Colon (tissue), 2 donors: ENCODE results near the gene ZC3H7B.
A peak's percentile ranks its signal among the peaks of the same experiment; 100 is the strongest.
"Not testable (repeated sequence)": the region's sequence is repeated elsewhere in the genome, so short reads cannot be mapped to it uniquely, and the experiment has no call there.

Experiments
- FAIRE-seq: peaks from 2 replicates; lab custom pipeline; 2012; peaks lifted over from hg19 to GRCh38; lab: Jason Lieb, UNC
- donor health status: control.
- donor health status: control.

The ZC3H7B gene

GRCh38 chr22:41285820-41286638, 15.3 kb upstream of the ZC3H7B start, which contains the start of gene RANGAP1:
Gene RANGAP1, minus strand, starts transcription at chr22:41286187. Its CDS starts 5,143 bp downstream, at chr22:41281044.
- peak; percentile 75 for FAIRE-seq

DNA sequence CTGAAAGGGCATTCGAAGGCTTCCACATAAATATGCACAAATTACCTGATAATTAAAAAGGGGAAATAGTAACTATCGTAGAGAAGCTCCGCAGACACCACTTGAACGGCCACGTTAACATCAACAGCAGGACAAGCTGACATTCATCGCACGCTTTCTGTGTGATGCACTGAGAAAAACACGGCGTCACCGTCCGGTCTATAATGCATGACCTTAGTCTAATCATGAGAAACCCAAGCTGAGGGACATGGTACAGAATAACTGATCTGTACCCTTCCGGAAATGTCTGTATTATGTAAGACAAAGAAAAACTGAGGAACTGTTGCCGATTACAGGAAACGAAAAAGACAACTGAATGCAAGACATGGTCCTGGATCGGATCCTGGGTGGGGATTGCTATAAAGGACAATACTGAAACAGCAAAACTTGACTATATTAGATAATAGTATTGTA, 14.7 kb upstream of the ZC3H7B start:
- no peak for FAIRE-seq

GRCh38 chr22:41288245-41288946, 12.9 kb upstream of the ZC3H7B start:
- FAIRE-seq: no peak

DNA sequence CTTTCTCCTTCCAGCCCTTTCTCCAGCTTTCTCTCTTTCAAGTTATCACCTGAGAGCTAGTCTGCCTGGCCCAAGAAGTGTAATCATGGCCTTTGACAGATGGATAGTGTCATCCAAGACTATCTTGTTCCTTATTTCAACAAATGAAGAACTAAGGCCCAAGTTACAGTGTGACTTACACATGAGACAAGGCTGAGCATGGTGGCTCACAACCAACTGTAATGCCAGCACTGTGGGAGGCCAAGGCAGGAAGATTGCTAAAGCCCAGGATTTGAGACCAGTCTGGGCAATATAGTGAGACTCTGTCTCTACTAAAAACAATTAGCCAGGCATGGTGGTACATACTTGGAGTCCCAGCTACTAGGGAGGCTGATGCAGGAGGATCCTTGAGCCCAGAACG, 11.7 kb upstream of the ZC3H7B start:
- FAIRE-seq: no peak

GRCh38 chr22:41290262-41291221, 10.8 kb upstream of the ZC3H7B start:
- FAIRE-seq: no peak

GRCh38 chr22:41294816-41295215, 6.5 kb upstream of the ZC3H7B start:
- FAIRE-seq: not testable (repeated sequence)

DNA sequence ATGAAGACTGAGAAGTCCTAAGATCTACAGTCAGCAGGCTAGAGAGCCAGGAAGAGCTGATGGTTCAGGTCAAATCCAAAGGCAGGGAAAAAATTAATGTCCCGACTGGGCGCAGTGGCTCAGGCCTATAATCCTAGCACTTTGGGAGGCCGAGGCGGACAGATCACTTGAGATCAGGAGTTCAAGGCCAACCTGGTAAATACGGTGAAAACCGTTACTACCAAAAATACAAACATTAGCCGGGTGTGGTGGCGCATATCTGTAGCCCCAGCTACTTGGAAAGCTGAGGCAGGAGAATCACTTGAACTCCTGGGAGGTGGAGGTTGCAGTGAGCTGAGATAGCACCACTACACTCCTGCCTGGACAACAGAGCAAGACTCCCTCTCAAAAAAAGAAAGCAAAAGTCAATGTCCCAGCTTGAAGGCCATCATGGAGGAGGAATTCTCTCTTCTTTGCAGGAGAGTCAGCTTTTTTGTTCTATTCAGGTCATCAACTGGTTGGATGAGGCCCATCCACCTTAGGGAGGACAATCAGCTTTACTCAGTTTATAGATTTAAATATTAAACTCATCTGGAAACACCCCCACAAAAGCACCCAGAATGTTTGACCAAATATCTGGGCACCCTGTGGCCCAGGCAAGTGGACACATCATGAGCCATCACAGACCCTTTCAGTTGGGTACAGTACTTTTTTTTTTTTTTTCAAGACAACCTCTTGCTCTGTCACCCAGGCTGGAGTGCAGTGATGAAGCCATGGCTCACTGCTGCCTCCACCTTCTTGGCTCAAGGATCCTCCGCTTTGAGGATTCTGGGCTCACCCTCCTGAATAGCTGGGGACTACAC, 4.3 kb upstream of the ZC3H7B start:
- FAIRE-seq: no peak

DNA sequence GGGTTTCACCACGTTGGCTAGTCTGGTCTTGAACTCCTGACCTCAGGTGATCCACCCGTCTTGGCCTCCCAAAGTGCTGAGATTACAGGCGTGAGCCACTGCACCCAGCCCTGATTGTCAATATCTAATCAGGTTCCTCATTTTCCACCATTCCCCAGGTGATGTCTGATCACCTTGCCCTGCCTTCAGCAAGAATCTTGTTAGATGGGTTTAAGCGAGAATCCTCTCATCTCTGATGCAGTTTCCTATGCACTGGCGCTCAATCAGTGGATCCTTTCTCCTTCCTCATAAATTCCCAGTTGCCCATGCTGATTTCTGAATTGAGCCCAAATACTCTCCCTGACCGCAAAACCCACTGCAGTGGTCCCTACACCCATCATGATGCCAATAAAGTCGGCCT, 664 bp upstream of the ZC3H7B start:
- FAIRE-seq: no peak

DNA sequence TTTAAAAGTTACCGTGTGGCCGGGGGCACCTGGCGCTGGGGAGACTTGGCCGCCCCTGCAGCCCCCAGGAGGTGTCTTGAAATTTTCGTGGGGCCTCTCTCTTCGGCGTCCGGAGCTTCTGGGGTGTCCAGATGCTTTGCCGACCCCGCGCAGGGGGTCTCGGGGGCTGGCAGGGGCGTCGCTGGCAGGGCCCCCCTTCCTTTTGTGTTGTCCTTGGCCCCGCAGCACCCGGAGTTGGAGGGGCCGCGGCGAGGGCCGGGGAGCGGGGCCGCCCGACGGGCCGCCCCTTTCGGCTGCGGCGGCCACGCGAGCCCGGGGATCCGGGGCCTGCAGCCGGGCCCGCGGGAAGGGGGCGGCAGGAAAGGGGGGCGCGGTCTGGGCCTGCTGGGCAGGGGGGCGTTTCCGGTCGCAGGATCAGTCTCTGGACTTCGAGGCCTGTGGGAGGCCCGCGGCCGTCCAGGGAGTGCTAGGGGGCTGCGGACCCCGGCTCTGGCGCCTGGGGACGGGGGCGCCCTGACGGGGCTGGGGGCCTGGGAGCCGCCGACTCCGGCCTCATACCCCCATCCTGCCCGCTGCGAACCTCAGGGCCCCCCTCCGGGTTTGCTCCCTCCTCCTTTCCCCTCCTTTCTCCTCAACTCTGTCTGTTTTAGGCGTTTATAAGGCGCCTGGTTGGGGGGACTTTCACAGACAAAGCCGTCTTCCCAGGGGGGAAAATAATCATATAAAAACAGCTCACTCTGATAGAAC, 869 bp downstream of the ZC3H7B start:
- no peak for FAIRE-seq

DNA sequence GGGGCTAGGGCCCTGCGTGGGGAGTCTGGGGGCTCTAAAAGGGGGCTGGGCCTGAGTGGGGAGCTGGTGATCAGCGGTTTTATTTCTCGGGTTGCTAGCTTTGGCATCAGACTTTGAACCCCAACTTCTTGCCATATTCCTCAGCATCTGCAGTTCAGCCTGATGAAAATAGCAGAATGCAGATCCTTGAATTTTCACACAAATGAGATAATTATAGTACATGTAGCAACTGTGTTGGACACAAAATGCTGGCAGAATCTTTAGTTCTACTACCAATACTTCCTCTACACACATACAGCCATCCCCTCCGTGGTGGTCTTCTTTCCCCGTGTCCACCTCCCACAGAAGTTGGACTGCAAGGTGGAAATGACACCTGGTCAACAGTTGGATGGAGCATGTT, 1.5 kb downstream of the ZC3H7B start:
- FAIRE-seq: no peak

DNA sequence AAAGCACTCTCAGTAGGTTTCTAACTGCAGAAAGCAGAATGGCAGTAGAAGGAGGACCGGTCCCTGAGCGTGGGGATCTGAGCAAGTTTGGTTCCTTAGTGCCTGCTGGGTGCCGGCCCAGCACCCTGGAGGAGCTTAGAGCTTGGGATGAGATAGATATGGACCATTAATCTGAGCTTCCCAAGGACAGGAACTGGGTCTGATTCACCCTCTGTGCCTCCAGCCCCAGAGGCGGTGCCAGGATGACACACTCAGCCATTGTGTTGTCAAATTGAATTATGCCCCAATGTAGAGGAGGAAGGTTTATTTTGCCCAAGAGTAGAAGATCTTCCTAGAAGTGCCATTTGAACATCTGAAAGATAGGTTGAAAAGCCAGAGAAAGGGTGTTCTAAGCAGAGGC, 4.3 kb downstream of the ZC3H7B start:
- FAIRE-seq: no peak

DNA sequence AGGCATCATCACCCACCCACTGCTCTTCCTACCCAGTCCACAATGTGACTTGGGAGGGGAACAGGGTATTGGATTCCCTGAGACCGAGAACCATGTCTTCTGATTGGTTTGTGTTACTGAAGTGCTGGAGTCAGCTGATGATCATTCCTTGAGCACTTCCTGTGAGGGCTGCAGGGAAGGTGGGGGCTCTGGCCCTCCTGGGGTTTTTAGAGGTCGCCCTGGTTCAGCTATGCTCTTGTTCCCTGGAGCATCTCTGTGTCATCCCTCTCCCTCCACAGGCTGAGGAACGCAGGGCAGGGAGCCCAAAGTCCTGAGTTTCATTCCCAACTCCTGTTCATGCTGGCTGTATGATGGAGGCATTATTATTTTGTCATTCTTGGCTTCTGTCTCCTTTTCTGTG, 6.7 kb downstream of the ZC3H7B start:
- FAIRE-seq: no peak

GRCh38 chr22:41308544-41308947, 7.2 kb downstream of the ZC3H7B start:
- FAIRE-seq: no peak

- no peak for FAIRE-seq
Measured at GRCh38 chr22:41310336-41310735, 9.0 kb downstream of the ZC3H7B start.

DNA sequence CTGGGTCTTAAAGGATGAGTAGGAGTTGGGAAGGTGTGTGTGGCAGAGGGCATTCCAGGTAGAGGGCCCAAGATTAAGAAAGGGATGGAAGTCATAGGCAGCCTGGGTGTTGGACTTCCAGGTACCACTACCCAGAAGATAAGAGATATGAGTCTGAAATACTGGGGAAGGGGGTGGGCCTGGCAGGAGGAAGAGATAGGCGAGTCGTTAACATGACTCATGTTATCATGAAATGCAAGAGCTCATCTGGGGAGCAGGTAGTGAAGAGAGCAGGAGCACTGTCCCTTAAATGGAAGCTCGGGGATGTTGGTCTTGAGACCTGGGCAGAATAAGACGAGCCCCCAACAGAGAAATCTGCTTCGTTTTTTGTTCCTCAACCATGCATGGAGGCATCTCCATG, 10.2 kb downstream of the ZC3H7B start:
- FAIRE-seq: no peak

GRCh38 chr22:41314821-41315220, 13.5 kb downstream of the ZC3H7B start:
- no peak for FAIRE-seq

DNA sequence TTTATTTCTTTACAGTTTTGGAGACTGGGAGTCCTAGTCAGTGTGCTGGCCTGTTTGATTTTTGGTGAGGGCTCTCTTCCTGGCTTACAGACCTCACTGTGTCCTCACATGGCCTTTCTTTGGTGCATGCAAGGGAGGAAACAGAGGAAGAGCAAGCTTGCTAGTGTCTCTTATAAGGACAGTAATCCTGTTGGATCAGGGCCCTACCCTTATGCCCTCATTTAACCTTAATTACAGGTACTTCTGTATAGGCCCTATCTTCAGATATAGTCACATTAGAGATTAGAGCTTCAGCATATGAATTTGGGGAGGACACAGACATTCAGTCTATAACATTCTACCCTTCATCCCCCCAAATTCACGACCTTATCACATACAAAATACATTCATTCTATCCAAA, 14.3 kb downstream of the ZC3H7B start:
- FAIRE-seq: no peak

- no peak for FAIRE-seq
Measured at GRCh38 chr22:41320416-41321240, 19.3 kb downstream of the ZC3H7B start.

- FAIRE-seq: no peak
Measured at GRCh38 chr22:41324821-41325528, 23.6 kb downstream of the ZC3H7B start.
